Adipose tissue (tissue), 3 donors: ENCODE measurements around the gene S100A5. TPM values are rescaled to one million over a fixed set of nuclear protein-coding genes. Genes with fewer than 3 reads are reported as not detected.
"Not testable (repeated sequence)": the region's sequence is repeated elsewhere in the genome, so short reads cannot be mapped to it uniquely, and the experiment has no call there.

Experiments used
- H3K27ac ChIP-seq: one replicate; pipeline ENCODE4 v1.5.1; 2013; ENCODE audit warnings: low read depth, low read length
- WGBS, 3 donors: extraction: QIAGEN DNeasy Blood & Tissue Kit; methylation state at CpG; one replicate each; pipeline ENCODE4 v1.1.7; 2013; 5-methylcytosine and 5-hydroxymethylcytosine counted together
- polyA plus RNA-seq, 3 donors: library from polyadenylated mRNA; stranded (reverse); fragments of 200-250 nt; gene quantifications; one replicate each; pipeline ENCODE4 v1.2.3, GENCODE V29; 2013
- donor health status: healthy with polysubstance abuse.
- donor health status: Bipolar disorder and iron deficiency.
- donor health status: healthy.

S100A5 gene
- polyA plus RNA-seq, 3 donors: 0.90 TPM; not detected in 2

GRCh38 chr1:153538315-153538821 lies 2.4 kb downstream of the S100A5 start:
- H3K27ac ChIP-seq: no peak overlapping the region
- 63 to 77% (median 70%) methylated on average over 6 of the region's 6 CpGs for WGBS, 3 donors

DNA sequence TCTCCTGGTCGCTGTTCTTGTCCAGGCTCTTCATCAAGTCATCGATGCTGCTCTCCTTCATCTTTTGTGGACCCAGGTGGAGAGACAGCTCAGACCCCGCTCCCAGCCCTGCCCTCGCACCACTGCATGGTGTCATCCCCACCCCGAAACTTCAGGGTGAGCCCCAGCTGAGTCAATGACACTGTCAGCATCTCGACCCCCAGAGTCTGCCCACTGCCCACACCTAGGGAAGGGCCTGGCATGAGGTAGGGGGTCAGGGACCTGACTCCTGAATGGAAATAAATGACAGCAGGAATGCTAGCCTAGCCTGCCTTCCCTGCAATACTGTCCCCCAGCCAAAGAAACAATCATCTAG lies 3.4 kb downstream of the S100A5 start:
- H3K27ac ChIP-seq: no peak overlapping the region
- WGBS, 3 donors: 95 to 98% (median 98%) methylated on average over 6 of the region's 6 CpGs

DNA sequence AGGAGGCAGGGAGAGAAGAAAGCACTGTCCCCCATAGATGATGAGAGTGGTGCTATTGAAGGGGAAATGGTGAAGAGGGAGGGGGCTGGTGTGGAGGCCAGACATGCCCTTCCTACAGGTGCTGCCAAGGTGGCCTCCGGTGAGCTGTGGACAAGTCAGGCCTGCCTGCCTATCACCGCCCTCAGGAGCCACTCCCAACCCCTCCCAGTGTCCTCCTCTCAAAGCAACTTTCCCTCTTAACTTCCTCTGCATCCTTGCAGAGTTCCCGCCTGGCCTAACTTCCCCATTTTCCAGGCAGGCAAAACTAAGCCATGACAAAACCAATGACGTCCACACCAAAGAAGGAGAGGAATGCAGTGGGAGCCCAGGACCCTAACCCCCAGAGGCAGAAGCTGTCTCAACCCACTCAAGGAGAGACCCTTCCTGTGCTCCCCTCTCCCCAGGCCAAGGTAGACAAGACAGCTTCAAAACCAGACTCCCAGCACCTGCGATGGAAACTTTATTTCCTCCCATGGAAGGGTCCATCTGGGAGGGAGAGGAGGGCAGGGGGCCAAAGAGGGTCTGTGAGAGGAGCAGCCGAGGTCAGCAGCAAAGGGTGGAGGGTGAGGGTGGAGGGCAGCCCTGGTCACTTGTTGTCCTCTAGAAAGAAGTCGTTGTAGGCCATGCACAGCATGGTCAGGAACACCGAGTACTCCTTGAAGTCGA lies 3.9 kb downstream of the S100A5 start:
- 71 to 93% (median 73%) methylated on average over 9 of the region's 9 CpGs for WGBS, 3 donors
- H3K27ac ChIP-seq: peak overlapping the region; percentile 4

DNA sequence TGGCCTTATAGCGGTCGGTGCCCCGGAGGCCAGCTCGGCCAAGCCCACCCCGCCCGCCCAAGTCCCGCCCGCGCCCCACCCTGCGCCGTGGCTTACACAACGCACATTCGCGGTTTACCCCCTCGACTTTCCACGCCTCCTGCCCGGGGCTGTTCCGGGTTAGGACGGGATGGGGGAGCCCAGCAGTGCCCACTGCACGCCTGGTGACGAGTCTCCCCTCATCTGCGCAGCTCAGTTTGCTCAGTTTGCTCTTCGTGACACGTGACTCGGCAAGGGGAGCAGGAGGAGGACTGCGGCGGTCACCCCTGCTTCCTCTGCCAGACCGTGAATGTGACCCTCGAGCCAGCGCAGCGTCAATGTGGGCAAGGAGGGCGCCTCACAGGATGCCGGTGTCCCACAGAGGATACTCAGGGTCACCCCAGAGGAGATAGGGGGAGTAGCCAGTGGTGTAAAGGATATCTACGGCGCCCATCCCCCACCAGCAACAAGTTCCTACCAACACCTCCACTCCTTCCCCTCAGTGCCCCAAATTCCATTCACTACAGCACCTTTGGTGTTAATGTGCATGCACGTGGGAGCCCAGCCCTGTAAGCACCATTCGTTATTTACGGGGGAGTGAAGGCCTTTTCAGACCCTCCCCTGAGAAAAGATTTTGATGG lies 4.6 kb downstream of the S100A5 start:
- WGBS, 3 donors: 1 to 4% (median 2%) methylated on average over 33 to 38 of the region's 38 CpGs
- peak overlapping the region; percentile 52 for H3K27ac ChIP-seq

DNA sequence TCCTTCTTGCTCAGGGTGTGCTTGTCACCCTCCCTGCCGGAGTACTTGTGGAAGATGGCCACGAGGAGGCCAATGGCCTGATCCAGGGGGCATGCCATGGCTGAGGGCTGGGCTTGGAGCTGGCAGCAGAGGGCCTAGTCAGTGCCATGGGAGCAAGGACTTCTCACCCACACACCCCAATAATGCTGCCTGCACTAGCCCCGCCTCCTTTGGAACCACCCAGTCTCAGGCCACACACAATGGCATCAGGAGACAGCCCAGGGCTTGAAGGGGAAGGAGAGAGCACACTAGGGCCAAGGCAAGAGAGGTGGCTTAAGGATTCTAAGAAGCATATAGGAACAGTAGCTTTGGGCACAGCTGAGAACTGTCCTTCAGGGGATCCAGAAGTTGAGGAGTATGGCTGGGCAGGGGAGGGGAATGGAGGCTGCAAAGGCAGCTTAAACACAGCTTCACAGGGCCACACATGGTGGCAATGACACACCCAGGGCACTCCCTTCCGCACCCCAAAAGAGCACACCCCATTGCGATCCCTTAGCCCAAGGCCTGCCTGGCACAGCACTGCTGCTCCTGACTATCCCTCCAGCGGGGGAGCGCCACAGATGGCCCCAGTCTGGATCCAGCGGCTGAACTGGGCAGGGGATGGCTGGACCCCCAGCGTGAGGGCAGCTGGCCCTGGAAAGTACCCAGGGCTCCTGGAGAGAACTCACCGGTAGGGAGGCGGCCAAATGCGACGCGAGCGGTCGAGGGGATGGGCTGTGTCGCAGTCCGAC lies 5.3 kb downstream of the S100A5 start, which contains the start of gene S100A6:
S100A6 (minus strand) TSS at position 750 of the 770 bp plus-strand sequence; CDS start at position 98, 652 bp downstream.
- peak within 1 kb of the TSS; percentile 52 for H3K27ac ChIP-seq
- 9 to 28% (median 11%) methylated on average over 10 to 18 of the region's 18 CpGs for WGBS, 3 donors

DNA sequence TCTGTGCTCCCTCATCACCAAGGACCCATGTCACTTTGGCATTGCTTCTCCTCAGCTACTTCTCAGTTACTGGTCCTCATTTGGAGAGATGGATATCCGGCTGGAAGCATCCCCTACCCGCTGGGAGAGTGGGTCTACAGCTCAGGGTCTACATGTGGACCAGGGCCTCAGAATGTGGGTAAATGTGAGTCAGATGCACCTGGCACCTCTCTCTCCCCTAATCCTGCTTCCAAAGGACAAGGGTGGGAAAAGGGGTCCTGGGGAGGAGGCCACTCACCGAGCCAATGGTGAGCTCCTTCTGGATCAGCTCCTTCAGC lies 5.9 kb downstream of the S100A5 start:
- no peak overlapping the region for H3K27ac ChIP-seq
- 68 to 95% (median 75%) methylated on average over 3 of the region's 3 CpGs for WGBS, 3 donors

GRCh38 chr1:153534226-153534924 lies 6.4 kb downstream of the S100A5 start:
- WGBS, 3 donors: 59 to 82% (median 75%) methylated on average over 7 of the region's 7 CpGs

GRCh38 chr1:153533689-153534201 lies 7.0 kb downstream of the S100A5 start:
- WGBS, 3 donors: 42 to 71% (median 45%) methylated on average over 13 of the region's 13 CpGs

More at GRCh38 chr1:153534226-153534924, 6.4 kb downstream of the S100A5 start:
- peak overlapping the region; percentile 40 for H3K27ac ChIP-seq

DNA sequence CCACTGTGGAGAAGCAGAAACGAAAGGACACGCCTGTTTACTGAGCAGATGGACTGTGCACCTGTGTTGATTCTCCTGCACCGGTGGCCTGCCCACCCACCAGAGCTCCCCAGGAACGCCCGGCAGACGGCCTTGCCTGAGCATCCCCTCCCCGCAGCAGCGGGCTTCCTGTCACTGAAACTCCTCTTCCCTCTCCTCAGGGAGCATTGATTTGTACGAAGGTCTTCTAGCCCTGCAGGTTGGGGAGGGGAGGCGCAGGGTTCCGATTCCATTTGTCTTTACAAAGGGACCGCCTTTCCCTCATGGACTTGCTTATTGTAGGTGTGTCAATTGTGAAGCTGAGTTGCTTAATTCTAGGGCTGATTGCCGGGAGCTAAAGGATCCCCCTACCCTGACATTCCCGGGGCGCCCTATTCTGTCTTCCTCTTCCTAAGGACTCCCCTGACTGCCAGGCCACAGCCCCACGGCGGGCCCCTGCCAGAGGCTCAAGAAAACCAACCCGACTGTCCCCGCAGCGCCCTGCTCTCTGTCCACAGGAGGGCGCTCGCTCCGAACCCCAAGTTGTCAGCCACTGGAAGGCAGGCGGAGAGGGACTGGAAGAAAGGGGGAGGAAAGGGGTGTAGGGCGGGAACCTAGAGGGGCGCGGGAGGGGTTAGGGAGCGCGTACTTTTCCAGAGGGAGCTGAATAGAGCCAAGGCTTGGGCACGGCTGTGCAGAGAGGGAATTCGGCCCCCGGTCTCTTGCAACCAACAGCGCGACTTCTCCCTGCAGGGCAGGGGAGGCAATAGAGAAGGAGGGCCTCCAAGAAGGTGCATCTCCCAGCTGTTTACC lies 7.8 kb downstream of the S100A5 start:
- WGBS, 3 donors: 23 to 24% (median 23%) methylated on average over 34 of the region's 34 CpGs
- peak overlapping the region; percentile 28 for H3K27ac ChIP-seq

More at GRCh38 chr1:153533689-153534201, 7.0 kb downstream of the S100A5 start:
- peak overlapping the region; percentile 40 for H3K27ac ChIP-seq

GRCh38 chr1:153532181-153532580 lies 8.6 kb downstream of the S100A5 start:
- H3K27ac ChIP-seq: no peak overlapping the region
- 74 to 87% (median 79%) methylated on average over 2 of the region's 2 CpGs for WGBS, 3 donors

GRCh38 chr1:153531638-153532037 lies 9.1 kb downstream of the S100A5 start:
- WGBS, 3 donors: 89 to 97% (median 91%) methylated on average over 3 of the region's 3 CpGs
- H3K27ac ChIP-seq: no peak overlapping the region

- no peak overlapping the region for H3K27ac ChIP-seq
- 83 to 93% (median 86%) methylated on average over 5 of the region's 5 CpGs for WGBS, 3 donors
These were observed 13.1 kb downstream of the S100A5 start for GRCh38 chr1:153527683-153528040.

GRCh38 chr1:153527023-153527682 lies 13.6 kb downstream of the S100A5 start:
- no peak overlapping the region for H3K27ac ChIP-seq
- WGBS, 3 donors: 86 to 89% (median 88%) methylated on average over 8 of the region's 8 CpGs

GRCh38 chr1:153526132-153526543 lies 14.6 kb downstream of the S100A5 start:
- no peak overlapping the region for H3K27ac ChIP-seq
- WGBS, 3 donors: 28 to 50% (median 38%) methylated on average over 8 of the region's 8 CpGs

DNA sequence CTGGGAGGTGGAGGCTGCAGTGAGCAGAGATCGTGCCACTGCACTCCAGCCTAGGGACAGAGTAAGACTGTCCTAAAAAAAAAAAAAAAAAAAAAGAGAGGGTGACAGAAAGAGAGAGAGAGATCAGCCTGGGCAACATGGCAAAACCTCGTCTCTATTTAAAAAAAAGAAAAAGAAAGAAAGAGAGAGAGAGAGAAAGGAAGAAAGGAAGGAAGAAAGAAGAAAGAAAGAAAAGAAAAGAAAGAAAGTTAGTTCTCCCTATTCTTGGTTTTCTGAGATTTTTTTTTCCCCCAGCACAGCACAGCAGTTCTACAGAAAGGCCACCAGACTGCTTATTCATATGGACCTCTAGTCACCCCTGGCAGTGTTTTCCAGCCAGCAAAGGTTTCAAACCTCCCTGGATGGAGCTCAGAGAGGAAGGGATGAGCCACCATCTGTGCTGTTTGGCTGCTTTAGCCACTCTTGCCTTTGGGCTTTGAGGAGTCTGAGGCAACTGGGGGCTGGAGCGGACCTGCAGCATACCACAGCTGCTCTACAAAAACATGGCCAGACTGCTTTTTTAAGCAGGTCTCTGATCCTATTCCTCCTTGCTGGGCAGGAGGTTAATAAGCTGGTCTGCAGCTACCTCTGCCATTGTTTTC lies 15.5 kb downstream of the S100A5 start:
- H3K27ac ChIP-seq: no peak overlapping the region
- 47 to 57% (median 50%) methylated on average over 3 of the region's 3 CpGs for WGBS, 3 donors

DNA sequence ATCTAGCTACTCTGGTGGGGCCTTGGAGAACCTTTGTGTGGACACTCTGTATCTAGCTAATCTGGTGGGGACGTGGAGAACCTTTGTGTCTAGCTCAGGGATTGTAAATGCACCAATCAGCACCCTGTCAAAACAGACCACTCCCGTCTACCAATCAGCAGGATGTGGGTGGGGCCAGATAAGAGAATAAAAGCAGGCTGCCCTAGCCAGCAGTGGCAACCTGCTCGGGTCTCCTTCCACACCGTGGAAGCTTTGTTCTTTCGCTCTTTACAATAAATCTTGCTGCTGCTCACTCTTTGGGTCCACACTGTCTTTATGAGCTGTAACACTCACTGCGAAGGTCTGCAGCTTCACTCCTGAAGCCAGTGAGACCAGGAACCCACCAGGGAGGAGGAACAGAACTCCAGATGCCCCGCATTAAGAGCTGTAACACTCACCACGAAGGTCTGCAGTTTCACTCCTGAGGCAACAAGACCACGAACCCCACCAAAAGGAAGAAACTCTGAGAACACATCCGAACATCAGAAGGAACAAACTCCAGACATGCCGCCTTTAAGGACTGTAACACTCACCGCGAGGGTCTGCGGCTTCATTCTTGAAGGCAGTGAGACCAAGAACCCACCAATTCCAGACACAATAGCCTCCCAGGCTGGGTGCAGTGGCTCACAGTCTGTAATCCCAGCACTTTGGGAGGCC lies 18.2 kb downstream of the S100A5 start:
- 75 to 77% (median 76%) methylated on average over 13 to 14 of the region's 14 CpGs for WGBS, 3 donors
- not testable (repeated sequence) for H3K27ac ChIP-seq
